Measurements from ENCODE around the gene GEMIN5.

GEMIN5 gene

GRCh38 chr5:154857530-154858296, 80.3 kb downstream of the GEMIN5 start:
- no peak for TF ChIP-seq CTCF (IDR thresholded peaks at IDR 0.05)
- no peak for TF ChIP-seq ZFX (IDR thresholded peaks at IDR 0.05; ENCODE audit: borderline replicate concordance)
- peak overlapping the region; percentile 98 for H3K27ac ChIP-seq

- TF ChIP-seq CTCF (IDR thresholded peaks at IDR 0.05) (no peak), ZFX (IDR thresholded peaks at IDR 0.05; ENCODE audit: borderline replicate concordance) (no peak)
- H3K27ac ChIP-seq: no peak overlapping the region
These were observed 86.7 kb downstream of the GEMIN5 start for GRCh38 chr5:154851351-154851750.

GRCh38 chr5:154850255-154851062, 87.6 kb downstream of the GEMIN5 start, which contains the start of gene FAXDC2:
Gene FAXDC2, minus strand, starts transcription at chr5:154850603. Its CDS starts 12,425 bp downstream, at chr5:154838178.
- no peak within 1 kb of the TSS for H3K27ac ChIP-seq
- no peak for TF ChIP-seq CTCF (IDR thresholded peaks at IDR 0.05)
- TF ChIP-seq ZFX (IDR thresholded peaks at IDR 0.05; ENCODE audit: borderline replicate concordance): no peak

- H3K27ac ChIP-seq: no peak overlapping the region
These were observed 88.2 kb downstream of the GEMIN5 start for GRCh38 chr5:154849791-154850201.

GRCh38 chr5:154849264-154849785, 88.7 kb downstream of the GEMIN5 start:
- no peak for TF ChIP-seq ZFX (IDR thresholded peaks at IDR 0.05; ENCODE audit: borderline replicate concordance)
- no peak for TF ChIP-seq CTCF (IDR thresholded peaks at IDR 0.05)
- no peak overlapping the region for H3K27ac ChIP-seq

More at GRCh38 chr5:154849791-154850201, 88.2 kb downstream of the GEMIN5 start:
- no peak for TF ChIP-seq CTCF (IDR thresholded peaks at IDR 0.05)

GRCh38 chr5:154844809-154845208, 93.2 kb downstream of the GEMIN5 start:
- peak overlapping the region; percentile 77 for H3K27ac ChIP-seq
- TF ChIP-seq ZFX (IDR thresholded peaks at IDR 0.05; ENCODE audit: borderline replicate concordance) (no peak), CTCF (IDR thresholded peaks at IDR 0.05) (no peak)

All from 22Rv1 (cell line).